GM19238 (cell line): Measurements from ENCODE around the gene ACE.

Experiments used
- DNase-seq: peaks from one replicate; pipeline ENCODE4 v3.0.0; 2011; ENCODE audit warnings: low spot score; ENCODE audit not compliant: insufficient read length

ACE gene

DNA sequence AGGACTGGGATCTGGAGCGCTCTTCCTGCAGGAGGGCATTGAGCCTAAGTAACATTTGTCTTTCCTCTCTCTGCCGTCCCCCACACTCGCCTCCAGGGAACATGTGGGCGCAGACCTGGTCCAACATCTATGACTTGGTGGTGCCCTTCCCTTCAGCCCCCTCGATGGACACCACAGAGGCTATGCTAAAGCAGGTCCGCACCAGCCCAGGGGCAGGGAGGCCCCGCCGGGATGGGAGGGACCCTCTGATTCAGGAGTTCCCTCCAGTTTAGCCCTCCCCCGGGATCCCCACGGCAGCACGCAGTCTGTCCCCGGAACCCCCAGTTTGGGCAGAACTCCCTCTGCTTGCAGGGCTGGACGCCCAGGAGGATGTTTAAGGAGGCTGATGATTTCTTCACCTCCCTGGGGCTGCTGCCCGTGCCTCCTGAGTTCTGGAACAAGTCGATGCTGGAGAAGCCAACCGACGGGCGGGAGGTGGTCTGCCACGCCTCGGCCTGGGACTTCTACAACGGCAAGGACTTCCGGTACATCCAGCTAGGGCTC, 14.1 kb downstream of the ACE start:
- DNase-seq, result no peak

DNA sequence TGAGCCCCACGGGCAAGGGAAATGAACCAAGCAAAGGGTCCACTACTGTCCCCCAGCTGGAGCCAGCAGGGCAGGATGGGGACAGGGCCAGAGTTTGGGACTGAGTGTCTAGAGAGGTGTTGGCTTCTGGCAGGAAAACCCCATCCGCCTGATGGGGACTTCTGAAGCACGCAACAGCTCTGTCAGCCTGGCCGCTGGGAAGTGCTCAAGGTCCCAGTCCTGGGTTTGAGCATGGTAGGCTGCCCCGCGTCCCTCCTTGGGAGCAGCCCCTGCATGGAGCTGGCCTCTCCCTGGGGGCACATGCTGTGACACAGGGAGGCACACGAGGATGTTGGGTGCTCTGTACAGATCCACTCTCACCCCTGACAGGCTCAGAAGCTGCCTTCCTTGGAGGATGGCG, 14.6 kb downstream of the ACE start:
- DNase-seq, result no peak

DNA sequence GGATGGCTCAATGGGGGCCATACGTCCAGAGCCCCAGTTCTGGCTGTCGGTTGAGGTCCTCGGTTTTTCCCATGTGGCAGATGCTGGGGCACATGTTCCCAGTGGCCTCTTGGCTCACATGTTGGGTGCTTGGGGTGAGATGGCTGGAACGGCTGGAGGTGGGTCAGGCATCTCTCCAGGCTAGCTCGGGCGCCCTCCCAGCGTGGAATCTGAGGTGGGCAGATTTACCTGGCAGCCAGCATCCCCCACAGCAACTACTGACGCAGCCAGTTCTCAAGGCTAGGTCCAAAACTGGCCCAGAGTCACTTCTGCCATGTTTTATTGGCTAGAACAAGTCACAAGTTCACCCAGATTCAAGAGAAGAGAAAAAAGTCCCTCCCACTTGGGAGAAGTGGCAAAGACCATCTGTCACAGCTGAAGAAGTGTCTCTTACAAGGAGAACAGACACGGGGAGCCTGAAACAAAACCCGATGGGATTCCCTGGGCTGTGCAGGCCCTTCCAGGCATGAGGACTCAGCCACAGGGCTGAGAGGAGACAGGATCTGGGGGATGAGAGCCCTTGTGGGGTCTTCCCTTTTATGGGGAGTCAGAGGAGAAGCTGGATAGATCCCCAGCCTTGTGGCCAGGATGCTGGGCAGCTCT, 15.2 kb downstream of the ACE start:
- DNase-seq, result no peak

DNA sequence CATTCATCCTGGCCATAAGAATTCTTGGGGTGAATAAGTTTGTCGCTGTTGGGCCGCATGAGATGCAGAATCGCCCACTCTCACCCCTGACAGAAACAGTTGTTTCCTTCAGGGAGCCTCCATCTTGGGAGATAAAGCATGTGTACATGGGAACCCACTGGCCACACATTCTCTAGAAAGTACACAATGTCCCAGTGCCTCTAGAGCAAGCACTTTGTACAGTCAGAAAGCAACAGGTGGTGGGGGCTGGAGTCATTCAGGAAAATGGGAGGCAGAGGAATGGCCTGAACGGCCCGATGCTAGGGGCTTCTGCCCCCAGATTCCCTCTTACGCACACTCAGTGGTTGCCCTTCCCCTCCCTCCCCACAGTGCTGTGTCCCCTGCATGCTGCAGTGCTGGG, 16.1 kb downstream of the ACE start:
- DNase-seq, result no peak

DNA sequence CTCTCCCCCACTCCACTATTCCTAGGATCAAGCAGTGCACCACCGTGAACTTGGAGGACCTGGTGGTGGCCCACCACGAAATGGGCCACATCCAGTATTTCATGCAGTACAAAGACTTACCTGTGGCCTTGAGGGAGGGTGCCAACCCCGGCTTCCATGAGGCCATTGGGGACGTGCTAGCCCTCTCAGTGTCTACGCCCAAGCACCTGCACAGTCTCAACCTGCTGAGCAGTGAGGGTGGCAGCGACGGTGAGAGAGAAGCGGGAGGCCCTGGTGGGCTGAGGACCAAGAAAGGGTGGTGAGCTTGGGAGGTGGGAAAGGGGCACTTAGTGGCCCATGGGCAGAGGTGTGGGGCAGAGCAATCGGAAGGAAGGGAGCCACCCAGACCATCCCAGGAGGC, 16.6 kb downstream of the ACE start:
- DNase-seq, result no peak

- no peak for DNase-seq
Observed at GRCh38 chr17:63494300-63494928, 17.6 kb downstream of the ACE start.

DNA sequence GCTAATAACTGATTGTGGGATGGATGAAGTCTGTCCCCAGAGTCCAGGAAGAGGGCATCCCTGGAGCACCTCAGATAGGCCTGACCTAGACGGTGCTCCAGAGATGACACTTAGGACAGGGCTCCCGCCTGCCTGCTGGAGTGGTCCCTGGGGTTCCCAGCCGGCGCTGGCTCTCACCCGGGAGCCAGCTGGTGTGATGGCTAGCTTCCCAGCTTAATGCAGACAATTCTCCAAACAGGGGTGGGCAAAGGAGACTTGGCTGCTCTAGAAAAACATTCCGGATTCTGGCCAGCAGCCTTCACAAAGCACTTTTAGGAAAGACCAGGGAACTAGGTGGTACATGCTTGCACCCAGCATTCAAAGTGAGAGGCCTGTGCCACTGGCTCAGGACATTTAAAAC, 18.6 kb downstream of the ACE start:
- no peak for DNase-seq

GRCh38 chr17:63496177-63496576, 19.3 kb downstream of the ACE start:
- DNase-seq, result no peak

- DNase-seq, result no peak
Observed at GRCh38 chr17:63496663-63497400, 20.0 kb downstream of the ACE start.

DNA sequence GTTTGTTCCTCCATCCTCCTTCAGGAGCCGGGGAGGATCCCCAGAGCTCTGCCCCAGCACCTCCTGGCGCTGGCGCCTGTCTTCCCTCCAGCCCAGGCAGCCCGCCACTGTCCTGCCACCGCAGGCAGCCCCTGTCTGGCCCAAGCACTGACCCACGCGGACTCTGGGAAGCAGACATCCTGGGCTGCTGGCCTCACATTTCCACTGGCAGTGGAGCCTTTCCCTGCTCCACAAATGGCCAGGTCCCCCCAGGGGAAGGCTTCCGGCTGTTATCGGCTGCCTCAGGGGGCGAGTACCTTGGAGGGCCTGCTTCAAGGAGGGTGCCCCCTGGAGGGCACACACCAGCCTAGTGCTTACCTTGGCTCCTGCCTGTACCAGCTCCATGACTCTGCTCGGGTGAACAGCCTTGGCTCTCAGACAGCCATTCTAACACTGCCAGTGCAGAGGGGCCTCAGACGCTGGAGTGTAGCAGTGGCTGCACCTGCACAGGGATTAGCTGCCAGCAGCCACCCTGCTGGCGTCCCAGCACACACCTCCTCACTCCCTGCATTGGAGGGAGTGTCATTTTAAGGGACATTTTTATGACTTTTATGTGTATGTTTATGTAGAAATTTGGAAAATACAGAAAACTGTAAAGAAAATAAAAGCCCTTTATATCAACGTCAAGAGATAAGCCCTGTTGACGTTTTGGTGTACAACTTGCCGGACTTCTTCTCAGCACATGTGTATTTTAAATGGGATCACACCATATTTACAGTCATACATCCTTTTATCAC, 21.0 kb downstream of the ACE start:
- DNase-seq, result no peak

DNA sequence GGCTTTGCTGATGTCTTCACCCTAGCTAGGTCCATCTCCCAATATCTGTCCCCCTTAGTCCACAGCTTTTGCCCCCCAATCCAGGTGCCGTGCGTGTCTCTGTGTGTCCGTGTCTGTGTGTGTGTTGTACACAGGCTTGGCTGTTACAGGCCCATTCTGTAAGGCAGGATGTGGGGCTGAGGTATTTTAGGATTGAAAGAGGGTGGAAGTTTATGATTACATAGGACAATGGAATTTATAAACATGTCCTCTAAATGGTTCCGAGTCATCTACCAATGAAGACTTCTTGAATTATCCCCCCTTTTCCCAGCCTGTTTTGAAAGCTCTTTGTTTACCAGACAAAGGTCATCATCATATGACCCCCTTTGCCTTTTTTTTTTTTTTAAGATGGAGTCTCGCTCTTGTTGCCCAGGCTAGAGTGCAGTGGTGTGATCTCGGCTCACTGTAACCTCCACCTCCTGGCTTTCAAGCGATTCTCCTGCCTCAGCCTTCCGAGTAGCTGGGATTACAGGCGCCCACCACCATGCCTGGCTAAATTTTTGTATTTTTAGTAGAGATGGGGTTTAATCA, 21.9 kb downstream of the ACE start:
- no peak for DNase-seq

DNA sequence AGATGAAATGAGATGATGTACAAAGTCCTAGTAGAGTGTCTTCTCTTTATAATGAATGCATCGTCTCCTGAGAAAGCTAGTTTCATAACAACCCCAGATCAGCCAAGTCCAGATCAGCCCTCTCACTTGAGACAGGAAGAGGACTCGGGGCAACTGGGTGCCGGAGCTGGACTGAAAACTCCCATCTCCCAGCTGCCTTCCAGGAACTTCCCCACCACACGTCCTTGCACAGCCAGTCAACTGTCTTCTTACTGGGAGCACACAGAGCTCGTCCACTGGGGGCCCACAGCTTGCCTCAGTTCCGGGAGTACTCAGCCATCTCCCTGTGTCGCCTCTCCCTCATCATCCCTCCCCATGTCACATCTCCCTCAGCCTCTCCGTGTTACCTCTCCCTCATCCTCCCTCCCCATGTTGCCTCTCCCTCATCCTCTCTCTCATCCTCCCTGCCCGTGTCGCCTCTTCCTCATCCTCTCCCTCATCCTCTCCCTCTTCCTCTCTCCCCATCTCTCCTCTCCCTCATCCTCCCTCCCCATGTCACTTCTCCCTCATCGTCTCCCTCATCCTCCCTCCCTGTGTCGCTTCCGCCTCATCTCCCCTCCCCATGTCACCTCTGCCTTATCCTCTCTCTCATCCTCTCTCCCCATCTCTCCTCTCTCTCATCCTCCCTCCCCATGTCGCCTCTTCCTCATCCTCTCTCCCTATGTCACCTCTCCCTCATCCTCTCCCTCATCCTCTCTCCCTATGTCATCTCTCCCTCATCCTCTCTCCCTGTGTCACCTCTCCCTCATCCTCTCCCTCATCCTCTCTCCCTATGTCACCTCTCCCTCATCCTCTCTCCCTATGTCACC, 23.9 kb downstream of the ACE start:
- no peak for DNase-seq

DNA sequence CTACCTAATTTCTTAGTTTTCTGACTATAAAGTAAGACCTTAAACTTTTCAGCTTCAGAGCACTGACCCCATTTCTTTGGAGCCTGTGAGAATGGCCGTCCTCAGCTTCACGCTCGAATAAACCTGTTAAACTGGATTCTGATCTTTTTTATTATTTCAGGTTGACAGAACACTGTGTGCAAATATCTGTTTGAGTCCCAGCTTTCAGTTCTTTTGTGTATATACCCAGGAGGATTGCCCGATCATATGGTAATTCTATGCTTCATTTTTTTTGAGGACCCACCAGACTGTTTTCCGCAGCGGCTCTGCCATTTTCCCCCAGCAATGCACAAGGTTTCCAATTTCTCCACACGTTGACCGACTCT, 26.5 kb downstream of the ACE start:
- DNase-seq, result no peak

GRCh38 chr17:63504261-63504660, 27.4 kb downstream of the ACE start:
- DNase-seq, result no peak

GRCh38 chr17:63505341-63505740, 28.5 kb downstream of the ACE start:
- DNase-seq, result no peak

GRCh38 chr17:63506627-63507026, 29.8 kb downstream of the ACE start:
- no peak for DNase-seq

GRCh38 chr17:63511331-63511730, 34.5 kb downstream of the ACE start:
- no peak for DNase-seq

DNA sequence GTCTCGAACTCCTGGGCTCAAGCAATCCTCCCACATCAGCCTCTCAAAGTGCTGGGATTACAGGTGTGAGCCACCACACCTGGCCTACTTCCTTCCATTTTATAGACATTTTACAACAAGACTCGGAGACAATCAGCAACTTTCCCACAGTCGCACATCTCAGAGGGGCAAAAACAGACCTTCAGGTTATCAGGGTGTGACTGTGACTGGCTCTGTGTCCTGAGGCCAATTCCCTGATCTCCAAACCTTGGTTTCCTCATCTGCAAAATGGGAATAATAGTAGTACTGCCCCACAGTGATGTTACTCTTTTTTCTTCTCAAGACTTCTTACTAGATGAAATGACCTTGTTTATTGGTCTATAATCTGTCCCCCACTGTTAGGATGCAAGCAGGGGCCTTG, 35.5 kb downstream of the ACE start:
- no peak for DNase-seq

DNA sequence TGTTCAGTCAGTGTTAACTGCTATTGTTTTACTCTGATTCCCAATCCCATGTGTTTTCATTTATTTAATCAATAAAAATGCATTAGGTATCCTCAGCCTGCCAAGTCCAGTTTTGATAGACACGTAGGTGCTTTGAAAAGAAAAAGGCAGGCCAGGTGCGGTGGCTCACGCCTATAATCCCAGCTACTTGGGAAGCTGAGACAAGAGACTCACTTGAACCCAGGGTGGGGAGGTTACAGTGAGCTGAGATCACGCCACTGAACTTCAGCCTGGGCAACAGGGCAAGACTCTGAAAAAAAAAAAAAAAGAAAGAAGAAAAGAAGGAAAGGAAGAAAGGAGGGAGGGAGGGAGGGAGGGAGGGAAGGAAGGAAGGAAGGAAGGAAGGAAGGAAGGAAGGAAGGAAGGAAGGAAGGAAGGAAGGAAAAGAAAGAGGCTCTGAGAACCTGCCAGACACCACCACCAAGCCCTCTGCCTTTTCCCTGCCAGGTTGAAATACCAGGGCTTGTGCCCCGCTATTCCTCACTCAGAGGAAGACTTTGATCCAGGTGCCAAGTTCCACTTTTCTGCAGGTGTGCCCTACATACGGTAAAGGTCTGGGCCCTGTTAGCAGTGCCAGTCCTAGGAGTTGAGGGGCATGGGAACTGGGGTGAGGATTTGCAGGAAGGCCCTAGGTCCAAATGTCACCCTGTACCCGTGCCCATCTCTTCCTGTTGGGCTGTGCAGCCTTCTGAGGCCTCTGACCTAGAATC, 36.2 kb downstream of the ACE start:
- DNase-seq, result no peak

DNA sequence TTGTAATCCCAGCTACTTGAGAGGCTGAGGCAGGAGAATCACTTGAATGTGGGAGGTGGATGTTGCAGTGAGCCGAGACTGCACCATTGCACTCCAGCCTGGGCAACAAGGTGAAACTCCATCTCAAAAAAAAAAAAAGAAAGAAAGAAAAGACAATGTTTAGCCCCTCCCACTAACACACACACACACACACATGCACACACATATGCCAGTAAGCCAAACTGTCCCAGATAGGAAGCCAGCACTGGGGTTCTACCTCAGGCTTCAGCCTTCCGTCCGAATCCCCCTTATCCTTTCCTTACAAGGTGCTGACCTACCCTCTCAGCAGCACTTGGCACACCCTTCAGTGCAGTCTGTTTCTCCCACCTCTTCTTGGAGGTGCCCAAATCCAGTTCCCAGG, 37.6 kb downstream of the ACE start:
- no peak for DNase-seq
